Measurements from ENCODE around the gene FAM120A. TPM values are rescaled to one million over a fixed set of nuclear protein-coding genes. Genes with fewer than 3 reads are reported as not detected.

FAM120A gene
- total RNA-seq, 1 donor from 2014 or later, result 124 TPM

GRCh38 chr9:93470391-93470790, 18.9 kb downstream of the FAM120A start:
- DNase-seq (ENCODE audit: low spot score), result no peak

GRCh38 chr9:93471124-93471523, 19.6 kb downstream of the FAM120A start:
- no peak for DNase-seq (ENCODE audit: low spot score)

GRCh38 chr9:93473411-93473810, 21.9 kb downstream of the FAM120A start:
- DNase-seq (ENCODE audit: low spot score), result no peak

- no peak for DNase-seq (ENCODE audit: low spot score)
Observed at GRCh38 chr9:93475108-93475507, 23.6 kb downstream of the FAM120A start.

GRCh38 chr9:93475856-93476255, 24.4 kb downstream of the FAM120A start:
- no peak for DNase-seq (ENCODE audit: low spot score)

GRCh38 chr9:93476924-93477323, 25.4 kb downstream of the FAM120A start:
- DNase-seq (ENCODE audit: low spot score), result no peak

GRCh38 chr9:93477397-93477796, 25.9 kb downstream of the FAM120A start:
- no peak for DNase-seq (ENCODE audit: low spot score)

GRCh38 chr9:93479726-93480125, 28.2 kb downstream of the FAM120A start:
- DNase-seq (ENCODE audit: low spot score), result no peak

- DNase-seq (ENCODE audit: low spot score), result no peak
Observed at GRCh38 chr9:93480262-93480661, 28.8 kb downstream of the FAM120A start.

- DNase-seq (ENCODE audit: low spot score), result no peak
Observed at GRCh38 chr9:93480728-93481324, 29.3 kb downstream of the FAM120A start.

- DNase-seq (ENCODE audit: low spot score), result no peak
Observed at GRCh38 chr9:93483497-93483896, 32.0 kb downstream of the FAM120A start.

GRCh38 chr9:93486268-93486667, 34.8 kb downstream of the FAM120A start:
- DNase-seq (ENCODE audit: low spot score), result no peak

- DNase-seq (ENCODE audit: low spot score), result no peak
Observed at GRCh38 chr9:93488244-93488643, 36.8 kb downstream of the FAM120A start.

GRCh38 chr9:93491593-93492232, 40.2 kb downstream of the FAM120A start:
- DNase-seq (ENCODE audit: low spot score), result no peak

- no peak for DNase-seq (ENCODE audit: low spot score)
Observed at GRCh38 chr9:93492327-93492726, 40.8 kb downstream of the FAM120A start.

- peak; percentile 84 for DNase-seq (ENCODE audit: low spot score)
Observed at GRCh38 chr9:93493949-93494348, 42.5 kb downstream of the FAM120A start.

- DNase-seq (ENCODE audit: low spot score), result no peak
Observed at GRCh38 chr9:93496285-93496684, 44.8 kb downstream of the FAM120A start.

GRCh38 chr9:93500571-93501298, 49.2 kb downstream of the FAM120A start:
- DNase-seq (ENCODE audit: low spot score), result no peak

- DNase-seq (ENCODE audit: low spot score), result no peak
Observed at GRCh38 chr9:93501406-93501805, 49.9 kb downstream of the FAM120A start.

GRCh38 chr9:93503381-93503780, 51.9 kb downstream of the FAM120A start:
- DNase-seq (ENCODE audit: low spot score), result no peak

- no peak for DNase-seq (ENCODE audit: low spot score)
Observed at GRCh38 chr9:93505541-93506132, 54.2 kb downstream of the FAM120A start.

GRCh38 chr9:93507768-93508167, 56.3 kb downstream of the FAM120A start:
- DNase-seq (ENCODE audit: low spot score), result no peak

GRCh38 chr9:93508207-93508606, 56.7 kb downstream of the FAM120A start:
- no peak for DNase-seq (ENCODE audit: low spot score)

Data from mucosa of gallbladder (tissue), 1 donor.